BJ (cell line): Measurements from ENCODE around the gene OR4B1. TPM values are rescaled to one million over a fixed set of nuclear protein-coding genes. Genes with fewer than 3 reads are reported as not detected.

ENCODE experiments used
- CTCF ChIA-PET: fragments of 350-600 bp; formaldehyde crosslinking; extraction: SDS; loops from one replicate; lab custom pipeline; 2021; ENCODE audit warnings: antibody characterized with exemption, inconsistent platforms; lab: Yijun Ruan, JAX
- POLR2A ChIA-PET: fragments of 300-600 bp; sonication (Branson Sonifier 250); formaldehyde crosslinking; extraction: SDS; loops from one replicate; lab custom pipeline; 2021; ENCODE audit warnings: antibody characterized with exemption; lab: Charles Lee
- DNase-seq: peaks from one replicate; pipeline ENCODE4 v3.0.0-alpha.2; 2011; ENCODE audit warnings: low read depth
- H3K27me3 ChIP-seq: 2 replicates; pipeline ENCODE4 v1.6.0; 2011; ENCODE audit warnings: low read length; ENCODE audit not compliant: control insufficient read depth, insufficient read depth
- H3K36me3 ChIP-seq: 2 replicates; pipeline ENCODE4 v1.5.1; 2011; ENCODE audit warnings: low read length; ENCODE audit not compliant: control insufficient read depth, insufficient read depth
- H3K4me3 ChIP-seq: 2 replicates; pipeline ENCODE4 v1.5.1; 2011; ENCODE audit warnings: low read depth, mild to moderate bottlenecking, control low read depth, low read length
- CTCF ChIP-seq: IDR thresholded peaks from 2 replicates; pipeline ENCODE4 v1.5.1; 2011; ENCODE audit warnings: low read depth, mild to moderate bottlenecking, control low read depth, inconsistent platforms, low read length, moderate library complexity; ENCODE audit not compliant: insufficient read depth
- polyA minus RNA-seq: library from RNA; depleted of rRNA, polyadenylated mRNA; stranded (reverse); fragments of >200 nt; gene quantifications from 2 replicates; pipeline ENCODE4 v1.2.3, GENCODE V29; 2011; rRNA and poly(A)+ RNA removed
- polyA plus RNA-seq: library from polyadenylated mRNA; depleted of rRNA; stranded (reverse); fragments of >200 nt; gene quantifications from 2 replicates; pipeline ENCODE4 v1.2.3, GENCODE V29; 2011; rRNA removed

Gene OR4B1, protein sequence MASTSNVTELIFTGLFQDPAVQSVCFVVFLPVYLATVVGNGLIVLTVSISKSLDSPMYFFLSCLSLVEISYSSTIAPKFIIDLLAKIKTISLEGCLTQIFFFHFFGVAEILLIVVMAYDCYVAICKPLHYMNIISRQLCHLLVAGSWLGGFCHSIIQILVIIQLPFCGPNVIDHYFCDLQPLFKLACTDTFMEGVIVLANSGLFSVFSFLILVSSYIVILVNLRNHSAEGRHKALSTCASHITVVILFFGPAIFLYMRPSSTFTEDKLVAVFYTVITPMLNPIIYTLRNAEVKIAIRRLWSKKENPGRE
- polyA plus RNA-seq (not detected in 2 replicates), polyA minus RNA-seq (not detected in 2 replicates)

DNA sequence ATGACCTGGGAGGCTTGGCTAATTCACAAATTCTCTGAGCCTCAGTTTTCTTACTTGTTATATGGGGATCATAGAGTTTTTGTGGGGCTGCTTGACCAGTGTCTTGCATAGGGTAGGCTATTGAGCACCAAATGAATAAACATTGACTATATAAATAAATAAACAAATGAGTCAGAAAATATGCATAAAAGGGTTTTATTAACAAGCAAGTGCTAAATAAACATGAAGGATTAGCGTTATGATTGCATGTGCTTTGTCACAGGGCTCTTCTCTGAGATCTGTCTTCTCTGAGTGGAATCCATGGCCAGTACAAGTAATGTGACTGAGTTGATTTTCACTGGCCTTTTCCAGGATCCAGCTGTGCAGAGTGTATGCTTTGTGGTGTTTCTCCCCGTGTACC, at the start of gene OR4B1:
OR4B1 (plus strand) TSS at position 301 of the 400 bp plus-strand sequence; CDS start at position 301, 0 bp downstream.
- DNase-seq: no peak
- CTCF ChIA-PET: no interaction called here
- TF ChIP-seq CTCF: no peak
- POLR2A ChIA-PET: no interaction called here
- H3K36me3 ChIP-seq: no peaks in the 10 kb centered on the region
- no peaks in the 10 kb centered on the region for H3K27me3 ChIP-seq
- no peak within 1 kb of the TSS for H3K4me3 ChIP-seq

DNA sequence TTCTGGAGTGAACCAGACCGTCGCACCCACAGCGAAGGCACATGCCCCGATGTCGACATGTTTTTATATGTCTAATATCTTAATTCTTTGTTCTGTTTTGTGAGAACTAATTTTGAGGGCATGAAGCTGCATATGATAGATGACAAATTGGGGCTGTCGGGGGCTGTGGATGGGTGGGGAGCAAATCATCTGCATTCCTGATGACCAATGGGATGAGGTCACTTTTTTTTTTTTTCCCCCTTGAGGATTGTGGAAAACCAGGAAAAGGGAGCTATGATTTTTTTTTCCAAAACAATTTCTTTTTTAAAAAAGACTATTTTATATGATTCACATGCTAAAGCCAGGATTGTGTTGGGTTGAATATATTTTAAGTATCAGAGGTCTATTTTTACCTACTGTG, 49.2 kb upstream of the OR4B1 start:
- CTCF ChIA-PET: no interaction called here
- Histone ChIP-seq H3K4me3 (no peak overlapping the region), H3K36me3 (peaks cover 3% of the 10 kb centered on the region; the same call in 1 of the 2 replicates), H3K27me3 (no peaks in the 10 kb centered on the region)
- TF ChIP-seq CTCF: no peak
- POLR2A ChIA-PET: no interaction called here
- DNase-seq: no peak

GRCh38 chr11:48168815-48169214, 47.8 kb upstream of the OR4B1 start:
- TF ChIP-seq CTCF: no peak
- ChIA-PET POLR2A (no interaction called here), CTCF (no interaction called here)
- Histone ChIP-seq H3K36me3 (peaks cover 3% of the 10 kb centered on the region; the same call in 1 of the 2 replicates), H3K27me3 (no peaks in the 10 kb centered on the region), H3K4me3 (no peak overlapping the region)
- no peak for DNase-seq

GRCh38 chr11:48169259-48169658, 47.4 kb upstream of the OR4B1 start:
- TF ChIP-seq CTCF: no peak
- ChIA-PET POLR2A (no interaction called here), CTCF (interaction anchor here (1.1 kb wide), 1 partner anchor 17 kb away, joined by 3 read pairs; no protein-coding TSS in a partner anchor)
- Histone ChIP-seq H3K4me3 (no peak overlapping the region), H3K27me3 (no peaks in the 10 kb centered on the region), H3K36me3 (no peaks in the 10 kb centered on the region; the same call in 1 of the 2 replicates)
- no peak for DNase-seq

DNA sequence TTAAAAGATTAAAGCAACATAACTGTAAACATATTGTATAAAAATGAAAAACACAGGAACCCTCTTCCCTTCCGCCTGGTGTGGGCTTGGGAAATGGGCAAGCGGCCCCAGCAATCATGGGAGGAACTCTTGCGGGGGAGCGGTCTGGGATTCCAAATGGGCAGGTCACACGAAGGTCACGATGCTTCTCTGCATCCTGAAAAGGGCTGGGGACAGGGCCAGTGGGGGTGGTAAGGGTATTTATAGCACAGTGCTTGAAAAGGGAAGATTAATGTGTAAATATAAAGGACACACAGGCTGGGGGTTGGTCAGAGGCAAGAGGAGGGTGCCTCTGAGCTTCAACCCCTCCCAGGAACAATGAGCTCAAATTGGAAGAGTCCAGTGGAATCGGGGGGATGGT, 46.9 kb upstream of the OR4B1 start:
- DNase-seq: no peak
- H3K36me3 ChIP-seq: no peaks in the 10 kb centered on the region; the same call in 1 of the 2 replicates
- H3K27me3 ChIP-seq: no peaks in the 10 kb centered on the region
- H3K4me3 ChIP-seq: no peak overlapping the region
- ChIA-PET CTCF (interaction anchor here (1.1 kb wide), 1 partner anchor 17 kb away, joined by 3 read pairs; no protein-coding TSS in a partner anchor), POLR2A (no interaction called here)
- TF ChIP-seq CTCF: no peak
